Choroid plexus epithelial cell (primary cell): ENCODE results near the gene LHFPL6.

ENCODE experiments used
- DNase-seq: peaks from one replicate; pipeline ENCODE4 v3.0.0-alpha.2; 2010; ENCODE audit warnings: low read depth
- H3K4me3 ChIP-seq: 2 replicates; pipeline ENCODE4 v1.5.1; 2011; ENCODE audit warnings: low read depth, mild to moderate bottlenecking, control low read depth, low read length, moderate library complexity
- TF ChIP-seq, protein P1 (sequence below): conservative IDR thresholded peaks from 2 replicates; pipeline ENCODE4 v1.5.1; 2011; ENCODE audit warnings: low read depth, mild to moderate bottlenecking, control low read depth, inconsistent platforms, low read length, moderate library complexity

LHFPL6 gene

GRCh38 chr13:39586151-39586550 is 16.8 kb downstream of the LHFPL6 start:
- TF ChIP-seq, protein P1, sequence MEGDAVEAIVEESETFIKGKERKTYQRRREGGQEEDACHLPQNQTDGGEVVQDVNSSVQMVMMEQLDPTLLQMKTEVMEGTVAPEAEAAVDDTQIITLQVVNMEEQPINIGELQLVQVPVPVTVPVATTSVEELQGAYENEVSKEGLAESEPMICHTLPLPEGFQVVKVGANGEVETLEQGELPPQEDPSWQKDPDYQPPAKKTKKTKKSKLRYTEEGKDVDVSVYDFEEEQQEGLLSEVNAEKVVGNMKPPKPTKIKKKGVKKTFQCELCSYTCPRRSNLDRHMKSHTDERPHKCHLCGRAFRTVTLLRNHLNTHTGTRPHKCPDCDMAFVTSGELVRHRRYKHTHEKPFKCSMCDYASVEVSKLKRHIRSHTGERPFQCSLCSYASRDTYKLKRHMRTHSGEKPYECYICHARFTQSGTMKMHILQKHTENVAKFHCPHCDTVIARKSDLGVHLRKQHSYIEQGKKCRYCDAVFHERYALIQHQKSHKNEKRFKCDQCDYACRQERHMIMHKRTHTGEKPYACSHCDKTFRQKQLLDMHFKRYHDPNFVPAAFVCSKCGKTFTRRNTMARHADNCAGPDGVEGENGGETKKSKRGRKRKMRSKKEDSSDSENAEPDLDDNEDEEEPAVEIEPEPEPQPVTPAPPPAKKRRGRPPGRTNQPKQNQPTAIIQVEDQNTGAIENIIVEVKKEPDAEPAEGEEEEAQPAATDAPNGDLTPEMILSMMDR = no peak
- DNase-seq = no peak
- H3K4me3 ChIP-seq = no peak overlapping the region

DNA sequence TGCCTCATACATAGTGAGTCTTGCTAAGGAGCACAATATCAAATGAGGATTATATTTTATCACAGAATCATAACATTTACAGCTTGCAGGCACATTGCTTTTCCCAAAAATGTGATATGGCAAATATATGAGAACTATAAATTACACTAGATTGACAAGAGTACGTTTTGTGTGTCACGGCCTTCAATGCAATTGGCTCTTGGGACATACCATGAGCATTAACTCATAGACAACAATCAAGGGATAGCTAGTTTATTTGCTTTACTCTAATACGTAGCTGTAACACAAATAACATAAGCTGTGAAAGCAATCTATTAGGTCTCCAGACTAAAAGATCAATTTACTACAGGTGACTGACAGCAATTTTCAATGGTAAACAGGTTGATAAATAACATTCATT is 17.8 kb downstream of the LHFPL6 start:
- TF ChIP-seq, protein P1 = no peak
- H3K4me3 ChIP-seq = no peak overlapping the region
- DNase-seq = no peak

- H3K4me3 ChIP-seq = no peak overlapping the region
- TF ChIP-seq, protein P1 = no peak
- no peak for DNase-seq
Observed at GRCh38 chr13:39580881-39581575, 22.0 kb downstream of the LHFPL6 start.

GRCh38 chr13:39578821-39579291 is 24.1 kb downstream of the LHFPL6 start:
- peak; percentile 68 for DNase-seq
- TF ChIP-seq, protein P1 = peak; percentile 1
- H3K4me3 ChIP-seq = no peak overlapping the region

DNA sequence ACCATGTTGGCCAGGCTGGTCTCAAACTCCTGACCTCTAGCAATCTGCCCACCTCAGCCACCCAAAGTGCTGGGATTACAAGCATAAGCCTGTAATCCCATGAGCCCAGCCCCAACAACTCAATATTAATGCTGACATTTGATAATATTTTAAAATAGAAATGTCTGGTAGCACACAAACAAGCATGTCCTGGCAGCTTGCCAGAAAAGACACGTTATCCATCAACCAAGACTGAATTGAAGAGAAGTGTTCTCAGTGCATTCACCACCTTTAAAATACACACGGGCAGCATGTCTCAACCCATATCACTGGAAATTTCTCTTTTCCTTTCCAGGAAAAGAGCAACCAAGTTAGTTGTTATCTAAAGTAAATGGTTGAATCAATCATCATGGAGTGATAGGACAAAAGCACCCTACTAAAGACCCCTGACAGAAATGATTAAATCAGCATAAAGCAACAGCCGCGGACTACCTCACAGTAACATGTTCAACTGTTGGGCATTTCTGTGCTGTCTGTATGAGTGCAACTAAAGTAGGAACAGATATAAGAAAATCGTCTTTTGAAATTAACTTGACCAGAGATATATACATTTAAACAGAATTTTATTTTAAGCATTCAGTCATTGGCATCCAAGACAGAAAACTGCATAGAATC is 25.0 kb downstream of the LHFPL6 start:
- DNase-seq = no peak
- H3K4me3 ChIP-seq = no peak overlapping the region
- TF ChIP-seq, protein P1 = no peak

DNA sequence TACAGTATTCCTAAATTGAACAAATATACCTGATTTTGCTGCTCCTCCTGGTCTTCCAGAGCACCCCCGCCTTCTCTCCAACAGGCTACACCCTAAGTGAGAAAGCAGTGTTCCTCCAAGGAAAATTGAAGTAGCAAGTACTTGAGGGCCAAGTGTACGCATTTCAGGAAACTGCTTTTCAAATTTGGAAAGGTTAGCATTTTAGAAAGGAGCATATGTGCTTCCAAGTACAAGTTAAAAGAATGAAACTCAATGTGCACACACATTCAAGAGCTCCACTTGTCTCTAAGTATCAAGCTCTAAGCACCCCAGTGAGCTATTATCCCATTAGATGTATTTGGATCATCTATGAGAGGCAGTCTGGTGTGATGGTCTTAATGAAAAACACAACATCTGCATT is 25.8 kb downstream of the LHFPL6 start:
- no peak for DNase-seq
- no peak overlapping the region for H3K4me3 ChIP-seq
- TF ChIP-seq, protein P1 = no peak
